HL-60 (cell line): ENCODE results near the gene RNF138.

Experiments used
- DNase-seq, 2 experiments: peaks; one replicate each; pipeline ENCODE4 v3.0.0-alpha.2; 2010 to 2020; ENCODE audit warnings: low read depth in 1 of 2, low spot score in 1 of 2
- H3K27ac ChIP-seq: fragments of 250-450 bp; sonication (Bioruptor Pico); replicated peaks from 2 replicates; pipeline ENCODE4 v1.5.1; 2020; ENCODE audit warnings: mild to moderate bottlenecking, moderate library complexity
- H3K27me3 ChIP-seq: fragments of 250-450 bp; sonication (Bioruptor Pico); 2 replicates; pipeline ENCODE4 v1.5.1; 2021; ENCODE audit warnings: mild to moderate bottlenecking, moderate library complexity; ENCODE audit not compliant: insufficient read depth, poor library complexity, severe bottlenecking
- H3K4me3 ChIP-seq: replicated peaks from 2 replicates; pipeline ENCODE4 v1.5.1; 2011; ENCODE audit warnings: mild to moderate bottlenecking, control low read depth, low read length; ENCODE audit not compliant: insufficient read depth
- CTCF ChIP-seq: IDR thresholded peaks from one replicate; pipeline ENCODE4 v1.5.1; 2011; ENCODE audit warnings: low read length, control low read depth, inconsistent platforms; ENCODE audit not compliant: insufficient read depth
- GABPA ChIP-seq: IDR thresholded peaks from 2 replicates; pipeline ENCODE4 v1.6.1; 2012; ENCODE audit warnings: low read depth
- POLR2AphosphoS5 ChIP-seq: IDR thresholded peaks from 2 replicates; pipeline ENCODE4 v1.6.1; 2012; ENCODE audit warnings: low read depth
- REST ChIP-seq: IDR thresholded peaks from 2 replicates; pipeline ENCODE4 v1.6.1; 2012; ENCODE audit warnings: low read depth; ENCODE audit not compliant: insufficient replicate concordance
- SPI1 ChIP-seq: IDR thresholded peaks from 2 replicates; pipeline ENCODE4 v1.6.1; 2012; ENCODE audit warnings: low read depth, mild to moderate bottlenecking, borderline replicate concordance

RNF138 gene

GRCh38 chr18:32104516-32104915 lies 12.8 kb downstream of the RNF138 start:
- Histone ChIP-seq H3K27ac (no peak overlapping the region), H3K4me3 (no peak overlapping the region)
- TF ChIP-seq SPI1 (no peak), CTCF (no peak), GABPA (no peak), REST (no peak), POLR2AphosphoS5 (no peak)

GRCh38 chr18:32110005-32110404 lies 18.3 kb downstream of the RNF138 start:
- H3K27ac ChIP-seq, result no peak overlapping the region
- no peaks in the 10 kb centered on the region for H3K27me3 ChIP-seq
- DNase-seq, result no peak
- no peak overlapping the region for H3K4me3 ChIP-seq
- TF ChIP-seq CTCF, result no peak
- no peak for TF ChIP-seq SPI1
- no peak for TF ChIP-seq REST
- no peak for TF ChIP-seq GABPA
- TF ChIP-seq POLR2AphosphoS5, result no peak

More at GRCh38 chr18:32104516-32104915, 12.8 kb downstream of the RNF138 start:
- no peak for DNase-seq
- no peaks in the 10 kb centered on the region for H3K27me3 ChIP-seq

GRCh38 chr18:32111706-32112105 lies 20.0 kb downstream of the RNF138 start:
- TF ChIP-seq POLR2AphosphoS5 (no peak), CTCF (no peak), GABPA (no peak), SPI1 (no peak), REST (no peak)
- no peaks in the 10 kb centered on the region for H3K27me3 ChIP-seq
- DNase-seq, result no peak

More at GRCh38 chr18:32111706-32112105, 20.0 kb downstream of the RNF138 start:
- Histone ChIP-seq H3K4me3 (no peak overlapping the region), H3K27ac (no peak overlapping the region)
